ENCODE results near the gene MSRB1.

MSRB1 gene

DNA sequence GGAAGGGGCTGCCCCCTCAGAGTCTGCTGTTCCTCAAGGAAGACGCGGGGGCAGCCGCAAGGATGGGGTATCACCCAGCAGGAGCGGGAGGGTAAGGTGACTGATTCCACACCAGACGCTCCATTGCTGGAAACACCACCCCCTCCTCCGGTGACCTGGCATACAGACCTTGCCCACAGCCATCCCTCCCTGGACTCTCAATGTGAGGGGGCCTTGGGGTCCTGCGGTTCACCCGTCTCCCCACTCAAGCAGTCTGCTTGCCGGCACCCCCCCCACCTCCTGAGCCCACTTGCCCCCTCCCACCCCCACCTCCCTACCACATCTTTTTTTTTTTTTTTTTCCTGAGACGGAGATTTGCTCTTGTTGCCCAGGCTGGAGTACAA is 12.7 kb downstream of the MSRB1 start:
- no peaks in the 10 kb centered on the region for H3K9me2 ChIP-seq (replicated peaks; ENCODE audit: control insufficient read depth, low read length)
- H3K4me3 ChIP-seq (ENCODE audit: low read length), result no peak overlapping the region
- no peaks in the 10 kb centered on the region for H3F3A ChIP-seq (ENCODE audit: control insufficient read depth, insufficient read depth)
- no peaks in the 10 kb centered on the region for H3K79me2 ChIP-seq (ENCODE audit: control insufficient read depth, low read length)
- H4K20me1 ChIP-seq (ENCODE audit: control insufficient read depth, insufficient read depth, low read depth, low read length), result no peaks in the 10 kb centered on the region
- 0 out of 2 replicates have a peak, but pooled peaks cover 2% of the 10 kb centered on the region for H3K27me3 ChIP-seq (ENCODE audit: control insufficient read depth, low read length)
- TF ChIP-seq CTCF (IDR thresholded peaks at IDR 0.05; ENCODE audit: low read depth, low read length, poor library complexity, severe bottlenecking), result no peak
- TF ChIP-seq EZH2phosphoT487 (IDR thresholded peaks at IDR 0.05; ENCODE audit: borderline replicate concordance, low read length), result no peak
- H3K27ac ChIP-seq (ENCODE audit: low read depth, low read length), result no peak overlapping the region
- H3K4me1 ChIP-seq (ENCODE audit: control insufficient read depth, low read length), result peaks cover 8% of the 10 kb centered on the region
- H3K4me2 ChIP-seq (ENCODE audit: low read length), result no peak overlapping the region
- no peaks in the 10 kb centered on the region for H3K9me3 ChIP-seq (ENCODE audit: control insufficient read depth, insufficient read depth, low read length)
- H3K36me3 ChIP-seq (ENCODE audit: control insufficient read depth, low read length), result no peaks in the 10 kb centered on the region

- H3K9me2 ChIP-seq (replicated peaks; ENCODE audit: control insufficient read depth, low read length), result no peaks in the 10 kb centered on the region
- peak overlapping the region; percentile 67 for H3K4me2 ChIP-seq (ENCODE audit: low read length)
- H3K27me3 ChIP-seq (ENCODE audit: control insufficient read depth, low read length), result 0 out of 2 replicates have a peak, but pooled peaks cover 2% of the 10 kb centered on the region
- peak overlapping the region; percentile 67 for H3K4me3 ChIP-seq (ENCODE audit: low read length)
- no peaks in the 10 kb centered on the region for H3K36me3 ChIP-seq (ENCODE audit: control insufficient read depth, low read length)
- H3K79me2 ChIP-seq (ENCODE audit: control insufficient read depth, low read length), result no peaks in the 10 kb centered on the region
- TF ChIP-seq CTCF (IDR thresholded peaks at IDR 0.05; ENCODE audit: low read depth, low read length, poor library complexity, severe bottlenecking) (peak; percentile 89), EZH2phosphoT487 (IDR thresholded peaks at IDR 0.05; ENCODE audit: borderline replicate concordance, low read length) (no peak)
- no peaks in the 10 kb centered on the region for H3K9me3 ChIP-seq (ENCODE audit: control insufficient read depth, insufficient read depth, low read length)
- H3F3A ChIP-seq (ENCODE audit: control insufficient read depth, insufficient read depth), result no peaks in the 10 kb centered on the region
- no peak overlapping the region for H3K27ac ChIP-seq (ENCODE audit: low read depth, low read length)
- H3K4me1 ChIP-seq (ENCODE audit: control insufficient read depth, low read length), result peaks cover 8% of the 10 kb centered on the region
- H4K20me1 ChIP-seq (ENCODE audit: control insufficient read depth, insufficient read depth, low read depth, low read length), result no peaks in the 10 kb centered on the region
These were observed 13.2 kb downstream of the MSRB1 start for GRCh38 chr16:1929578-1930337.

DNA sequence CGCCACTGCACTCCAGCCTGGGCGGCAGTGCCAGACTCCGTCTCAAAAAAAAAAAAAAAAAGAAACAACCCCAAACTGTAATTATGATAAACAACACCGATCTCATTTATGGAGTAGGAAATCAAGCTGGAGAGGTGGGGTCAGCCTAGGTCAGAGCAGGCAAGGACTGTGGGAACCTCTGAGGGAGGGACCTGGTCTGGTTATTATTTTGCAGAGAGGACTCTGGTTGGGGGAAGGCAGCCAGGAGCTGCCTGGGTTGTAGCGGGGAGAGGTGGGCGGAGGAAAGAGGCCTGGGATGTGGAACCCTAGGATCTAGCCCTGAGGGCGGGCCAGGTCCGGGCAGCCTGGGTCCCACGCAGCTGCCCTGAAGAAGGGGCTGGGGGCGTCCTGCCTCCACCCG is 13.9 kb downstream of the MSRB1 start:
- Histone ChIP-seq H3F3A (ENCODE audit: control insufficient read depth, insufficient read depth) (no peaks in the 10 kb centered on the region), H3K4me1 (ENCODE audit: control insufficient read depth, low read length) (peaks cover 8% of the 10 kb centered on the region), H3K9me2 (replicated peaks; ENCODE audit: control insufficient read depth, low read length) (no peaks in the 10 kb centered on the region), H3K4me2 (ENCODE audit: low read length) (peak overlapping the region; percentile 67), H3K9me3 (ENCODE audit: control insufficient read depth, insufficient read depth, low read length) (no peaks in the 10 kb centered on the region), H3K27ac (ENCODE audit: low read depth, low read length) (no peak overlapping the region), H3K27me3 (ENCODE audit: control insufficient read depth, low read length) (0 out of 2 replicates have a peak, but pooled peaks cover 2% of the 10 kb centered on the region), H3K79me2 (ENCODE audit: control insufficient read depth, low read length) (no peaks in the 10 kb centered on the region), H3K4me3 (ENCODE audit: low read length) (peak overlapping the region; percentile 67), H4K20me1 (ENCODE audit: control insufficient read depth, insufficient read depth, low read depth, low read length) (no peaks in the 10 kb centered on the region), H3K36me3 (ENCODE audit: control insufficient read depth, low read length) (no peaks in the 10 kb centered on the region)
- TF ChIP-seq EZH2phosphoT487 (IDR thresholded peaks at IDR 0.05; ENCODE audit: borderline replicate concordance, low read length) (no peak), CTCF (IDR thresholded peaks at IDR 0.05; ENCODE audit: low read depth, low read length, poor library complexity, severe bottlenecking) (no peak)

Data from DOHH2 (cell line).